GM19238 (cell line): Measurements from ENCODE around the gene CYSTM1.

Experiments
- DNase-seq: peaks from one replicate; pipeline ENCODE4 v3.0.0; 2011; ENCODE audit warnings: low spot score; ENCODE audit not compliant: insufficient read length

The CYSTM1 gene

GRCh38 chr5:140255460-140256157 is 80.6 kb downstream of the CYSTM1 start:
- no peak for DNase-seq

- no peak for DNase-seq
These were observed 81.7 kb downstream of the CYSTM1 start for GRCh38 chr5:140256726-140257125.

GRCh38 chr5:140258016-140258415 is 83.0 kb downstream of the CYSTM1 start:
- DNase-seq: no peak

GRCh38 chr5:140258873-140259272 is 83.9 kb downstream of the CYSTM1 start:
- no peak for DNase-seq

GRCh38 chr5:140259500-140259899 is 84.5 kb downstream of the CYSTM1 start:
- DNase-seq: no peak

GRCh38 chr5:140260089-140260656 is 85.2 kb downstream of the CYSTM1 start:
- DNase-seq: no peak

GRCh38 chr5:140261403-140262171 is 86.6 kb downstream of the CYSTM1 start:
- DNase-seq: no peak

- no peak for DNase-seq
These were observed 87.2 kb downstream of the CYSTM1 start for GRCh38 chr5:140262221-140262620.

- DNase-seq: no peak
These were observed 87.9 kb downstream of the CYSTM1 start for GRCh38 chr5:140262839-140263238.

- no peak for DNase-seq
These were observed 90.9 kb downstream of the CYSTM1 start for GRCh38 chr5:140265845-140266244.

- no peak for DNase-seq
These were observed 91.6 kb downstream of the CYSTM1 start for GRCh38 chr5:140266471-140267200.

- no peak for DNase-seq
These were observed 92.2 kb downstream of the CYSTM1 start for GRCh38 chr5:140267201-140267540.

GRCh38 chr5:140267559-140268018 is 92.6 kb downstream of the CYSTM1 start:
- no peak for DNase-seq

- no peak for DNase-seq
These were observed 95.0 kb downstream of the CYSTM1 start for GRCh38 chr5:140270008-140270407.

- DNase-seq: no peak
These were observed 98.5 kb downstream of the CYSTM1 start for GRCh38 chr5:140273401-140273877.

- DNase-seq: no peak
These were observed 100.8 kb downstream of the CYSTM1 start for GRCh38 chr5:140275837-140276236.

- no peak for DNase-seq
These were observed 107.3 kb downstream of the CYSTM1 start for GRCh38 chr5:140282266-140282665.

- no peak for DNase-seq
These were observed 109.0 kb downstream of the CYSTM1 start for GRCh38 chr5:140284013-140284412.

GRCh38 chr5:140286424-140286823 is 111.4 kb downstream of the CYSTM1 start:
- no peak for DNase-seq

GRCh38 chr5:140287801-140288521 is 113.0 kb downstream of the CYSTM1 start:
- DNase-seq: no peak
